MCF 10A (cell line): ENCODE results near the gene PLEKHA6. TPM values are rescaled to one million over a fixed set of nuclear protein-coding genes. Genes with fewer than 3 reads are reported as not detected.

Source experiments
- BruUV-seq: library from RNA; stranded (reverse); fragments of 400-500 nt; replicated peaks from 2 replicates; lab custom pipeline; 2021; lab: Mats Ljungman, UMichigan
- CTCF ChIA-PET: fragments of 300-600 bp; sonication (Branson Sonifier 250); formaldehyde crosslinking; extraction: SDS; loops from one replicate; lab custom pipeline; 2021; ENCODE audit warnings: antibody characterized with exemption, inconsistent platforms; lab: Yijun Ruan, JAX
- POLR2A ChIA-PET: fragments of 300-600, 350-650 bp; sonication (Branson Sonifier 250); formaldehyde crosslinking; extraction: SDS; loops from one replicate; lab custom pipeline; 2020; ENCODE audit warnings: antibody characterized with exemption, inconsistent platforms; lab: Yijun Ruan, JAX
- DNase-seq: peaks from one replicate; pipeline ENCODE4 v3.0.0-alpha.2; 2018; ENCODE audit not compliant: unreplicated experiment
- H3K27ac Mint-ChIP-seq: one replicate; pipeline ENCODE4 v1.8.0; 2022; ENCODE audit warnings: mild to moderate bottlenecking, low read depth, mixed read lengths; ENCODE audit not compliant: unreplicated experiment
- H3K27me3 Mint-ChIP-seq: one replicate; pipeline ENCODE4 v1.8.0; 2022; ENCODE audit warnings: mixed read lengths; ENCODE audit not compliant: insufficient read depth, unreplicated experiment
- H3K36me3 Mint-ChIP-seq: one replicate; pipeline ENCODE4 v1.8.0; 2022; ENCODE audit warnings: mild to moderate bottlenecking, moderate library complexity, mixed read lengths; ENCODE audit not compliant: insufficient read depth, unreplicated experiment
- H3K4me1 Mint-ChIP-seq: one replicate; pipeline ENCODE4 v1.8.0; 2022; ENCODE audit warnings: mixed read lengths; ENCODE audit not compliant: insufficient read depth, unreplicated experiment
- H3K4me3 Mint-ChIP-seq: one replicate; pipeline ENCODE4 v1.8.0; 2022; ENCODE audit warnings: mild to moderate bottlenecking, moderate library complexity, mixed read lengths; ENCODE audit not compliant: unreplicated experiment
- H3K9me3 Mint-ChIP-seq: one replicate; pipeline ENCODE4 v1.8.0; 2022; ENCODE audit warnings: mixed read lengths; ENCODE audit not compliant: unreplicated experiment
- CTCF ChIP-seq: fragments of 200-600 bp; IDR thresholded peaks from one replicate; pipeline ENCODE4 v1.8.0; 2022; ENCODE audit warnings: antibody characterized with exemption, mild to moderate bottlenecking; ENCODE audit not compliant: unreplicated experiment
- intact Hi-C: fragments of 100-400 bp; cut with micrococcal nuclease; formaldehyde crosslinking; loops from 2 replicates; pipeline ENCODE4 v1.14.1; 2022
- total RNA-seq: library from RNA; stranded (reverse); gene quantifications from 2 replicates; pipeline ENCODE4 v1.2.3, GENCODE V29; 2022

Gene PLEKHA6
- total RNA-seq, 1 experiment from 2014 or later = 75.9 TPM

GRCh38 chr1:204404629-204405028, 44.9 kb upstream of the PLEKHA6 start:
- Mint-ChIP-seq H3K36me3 (peaks cover 100% of the 10 kb centered on the region), H3K4me3 (no peak overlapping the region), H3K27ac (no peak overlapping the region), H3K27me3 (no peaks in the 10 kb centered on the region), H3K9me3 (no peaks in the 10 kb centered on the region), H3K4me1 (peaks cover 25% of the 10 kb centered on the region)
- DNase-seq = no peak
- CTCF ChIA-PET = interaction anchor here (1.1 to 2.7 kb wide), 2 partner anchors 96 to 242 kb away, joined by 4 to 10 read pairs; no protein-coding TSS in a partner anchor
- BruUV-seq = no TSS peak
- POLR2A ChIA-PET = interaction anchor here (0.7 to 8.7 kb wide), 6 partner anchors 14 to 117 kb away, joined by 3 to 150 read pairs (median 44); partner anchors contain the start of gene PIK3C2B
- intact Hi-C loops = no loop called here
- TF ChIP-seq CTCF = no peak

- Mint-ChIP-seq H3K9me3 (no peaks in the 10 kb centered on the region), H3K4me3 (no peak overlapping the region)
- BruUV-seq = no TSS peak
These were observed 42.7 kb upstream of the PLEKHA6 start for GRCh38 chr1:204402391-204402790.

DNA sequence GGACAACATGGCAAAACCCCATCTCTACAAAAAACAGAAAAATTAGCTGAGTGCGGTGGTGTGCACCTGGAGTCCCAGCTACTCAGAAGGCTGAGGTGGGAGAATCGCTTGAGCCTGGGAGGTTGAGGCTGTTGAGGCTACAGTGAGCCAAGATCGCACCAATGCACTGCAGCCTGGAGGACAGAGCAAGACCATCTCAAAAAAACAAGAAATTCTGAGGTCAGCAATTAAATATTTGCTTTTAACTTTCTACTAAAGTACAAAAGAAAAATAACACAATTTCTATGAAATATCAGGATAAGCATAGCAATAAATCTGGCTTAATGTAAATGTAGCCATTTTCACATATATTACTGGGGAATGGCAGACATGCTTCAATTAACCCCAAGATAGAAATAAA, 42.0 kb upstream of the PLEKHA6 start:
- no peaks in the 10 kb centered on the region for H3K9me3 Mint-ChIP-seq

More at GRCh38 chr1:204402391-204402790, 42.7 kb upstream of the PLEKHA6 start:
- ChIA-PET CTCF (interaction anchor here (0.5 to 5.9 kb wide), 4 partner anchors 22 to 104 kb away, joined by 3 to 82 read pairs (median 4); no protein-coding TSS in a partner anchor), POLR2A (interaction anchor here (0.7 to 5.5 kb wide), 4 partner anchors 22 to 545 kb away, joined by 3 to 49 read pairs (median 4); partner anchors contain the start of genes MDM4 and PIK3C2B)
- intact Hi-C loops = no loop called here
- peaks cover 99% of the 10 kb centered on the region for H3K36me3 Mint-ChIP-seq
- no peak for DNase-seq
- H3K27me3 Mint-ChIP-seq = no peaks in the 10 kb centered on the region
- no peak for TF ChIP-seq CTCF
- peaks cover 21% of the 10 kb centered on the region for H3K4me1 Mint-ChIP-seq
- H3K27ac Mint-ChIP-seq = no peak overlapping the region

More for the DNA sequence above, 42.0 kb upstream of the PLEKHA6 start:
- peaks cover 94% of the 10 kb centered on the region for H3K36me3 Mint-ChIP-seq
- no peak overlapping the region for H3K27ac Mint-ChIP-seq
- no peaks in the 10 kb centered on the region for H3K27me3 Mint-ChIP-seq
- TF ChIP-seq CTCF = no peak
- POLR2A ChIA-PET = interaction anchor here (1.1 to 8.0 kb wide), 6 partner anchors 9 to 105 kb away, joined by 3 to 52 read pairs (median 16); partner anchors contain the start of gene PIK3C2B
- H3K4me1 Mint-ChIP-seq = peaks cover 21% of the 10 kb centered on the region
- BruUV-seq = no TSS peak
- no peak overlapping the region for H3K4me3 Mint-ChIP-seq
- CTCF ChIA-PET = interaction anchor here (0.6 to 5.9 kb wide), 6 partner anchors 12 to 114 kb away, joined by 3 to 82 read pairs (median 3); partner anchors contain the start of gene MDM4
- intact Hi-C loops = no loop called here
- no peak for DNase-seq
